ENCODE results near the gene WDR47.
"Not testable (repeated sequence)": the region's sequence is repeated elsewhere in the genome, so short reads cannot be mapped to it uniquely, and the experiment has no call there.

WDR47 gene

GRCh38 chr1:108963052-108963686 lies 78.7 kb downstream of the WDR47 start, which contains the start of gene CLCC1:
TSS of gene CLCC1 (minus strand) at chr1:108963484. CDS start at chr1:108950437, 13,047 bp downstream.
- in situ Hi-C loops (cut with MboI; ENCODE audit: low sequenced_read_pairs): no loop called here

GRCh38 chr1:108962681-108963051 lies 79.2 kb downstream of the WDR47 start:
- in situ Hi-C loops (cut with MboI; ENCODE audit: low sequenced_read_pairs): no loop called here

- in situ Hi-C loops (cut with MboI; ENCODE audit: low sequenced_read_pairs): no loop called here
These were observed 80.0 kb downstream of the WDR47 start for GRCh38 chr1:108961752-108962486.

GRCh38 chr1:108961198-108961597 lies 80.7 kb downstream of the WDR47 start:
- in situ Hi-C loops (cut with MboI; ENCODE audit: low sequenced_read_pairs): no loop called here

GRCh38 chr1:108960719-108961118 lies 81.2 kb downstream of the WDR47 start:
- in situ Hi-C loops (cut with MboI; ENCODE audit: low sequenced_read_pairs): no loop called here

- in situ Hi-C loops (cut with MboI; ENCODE audit: low sequenced_read_pairs): no loop called here
These were observed 84.0 kb downstream of the WDR47 start for GRCh38 chr1:108957888-108958287.

GRCh38 chr1:108955881-108956280 lies 86.0 kb downstream of the WDR47 start:
- in situ Hi-C loops (cut with MboI; ENCODE audit: low sequenced_read_pairs): no loop called here

- in situ Hi-C loops (cut with MboI; ENCODE audit: low sequenced_read_pairs): no loop called here
These were observed 86.8 kb downstream of the WDR47 start for GRCh38 chr1:108955111-108955510.

- in situ Hi-C loops (cut with MboI; ENCODE audit: low sequenced_read_pairs): no loop called here
These were observed 88.5 kb downstream of the WDR47 start for GRCh38 chr1:108953452-108953851.

- in situ Hi-C loops (cut with MboI; ENCODE audit: low sequenced_read_pairs): no loop called here
These were observed 90.7 kb downstream of the WDR47 start for GRCh38 chr1:108951242-108951641.

GRCh38 chr1:108949044-108949443 lies 92.9 kb downstream of the WDR47 start:
- in situ Hi-C loops (cut with MboI; ENCODE audit: low sequenced_read_pairs): no loop called here

GRCh38 chr1:108947871-108948525 lies 93.9 kb downstream of the WDR47 start:
- in situ Hi-C loops (cut with MboI; ENCODE audit: low sequenced_read_pairs): no loop called here

- in situ Hi-C loops (cut with MboI; ENCODE audit: low sequenced_read_pairs): no loop called here
These were observed 105.7 kb downstream of the WDR47 start for GRCh38 chr1:108936170-108936569.

- in situ Hi-C loops (cut with MboI; ENCODE audit: low sequenced_read_pairs): no loop called here
These were observed 108.0 kb downstream of the WDR47 start for GRCh38 chr1:108933944-108934343.

- in situ Hi-C loops (cut with MboI; ENCODE audit: low sequenced_read_pairs): not testable (repeated sequence)
These were observed 114.3 kb downstream of the WDR47 start for GRCh38 chr1:108927565-108927964.

- in situ Hi-C loops (cut with MboI; ENCODE audit: low sequenced_read_pairs): no loop called here
These were observed 116.0 kb downstream of the WDR47 start for GRCh38 chr1:108925920-108926319.

All from HL-60/S4 treated with phorbol 12-myristate 13-acetate at 8.2 ng/mL for 4 days and 3 days (cell line).